Measurements from ENCODE around the gene ATP8B3.

GRCh38 chr19:1742989-1743696 is 68.9 kb downstream of the ATP8B3 start:
- TF ChIP-seq, protein P1, sequence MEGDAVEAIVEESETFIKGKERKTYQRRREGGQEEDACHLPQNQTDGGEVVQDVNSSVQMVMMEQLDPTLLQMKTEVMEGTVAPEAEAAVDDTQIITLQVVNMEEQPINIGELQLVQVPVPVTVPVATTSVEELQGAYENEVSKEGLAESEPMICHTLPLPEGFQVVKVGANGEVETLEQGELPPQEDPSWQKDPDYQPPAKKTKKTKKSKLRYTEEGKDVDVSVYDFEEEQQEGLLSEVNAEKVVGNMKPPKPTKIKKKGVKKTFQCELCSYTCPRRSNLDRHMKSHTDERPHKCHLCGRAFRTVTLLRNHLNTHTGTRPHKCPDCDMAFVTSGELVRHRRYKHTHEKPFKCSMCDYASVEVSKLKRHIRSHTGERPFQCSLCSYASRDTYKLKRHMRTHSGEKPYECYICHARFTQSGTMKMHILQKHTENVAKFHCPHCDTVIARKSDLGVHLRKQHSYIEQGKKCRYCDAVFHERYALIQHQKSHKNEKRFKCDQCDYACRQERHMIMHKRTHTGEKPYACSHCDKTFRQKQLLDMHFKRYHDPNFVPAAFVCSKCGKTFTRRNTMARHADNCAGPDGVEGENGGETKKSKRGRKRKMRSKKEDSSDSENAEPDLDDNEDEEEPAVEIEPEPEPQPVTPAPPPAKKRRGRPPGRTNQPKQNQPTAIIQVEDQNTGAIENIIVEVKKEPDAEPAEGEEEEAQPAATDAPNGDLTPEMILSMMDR (IDR thresholded peaks at IDR 0.05), result no peak
- TF ChIP-seq POLR2A (IDR thresholded peaks at IDR 0.05), result no peak
